ENCODE results near the gene EPB41L2.
"Not testable (repeated sequence)": the region's sequence is repeated elsewhere in the genome, so short reads cannot be mapped to it uniquely, and the experiment has no call there.

The EPB41L2 gene

GRCh38 chr6:131033631-131034030 lies 29.4 kb downstream of the EPB41L2 start:
- no peak for DNase-seq

- DNase-seq = no peak
These were observed 33.3 kb downstream of the EPB41L2 start for GRCh38 chr6:131029626-131030297.

GRCh38 chr6:131027326-131027725 lies 35.7 kb downstream of the EPB41L2 start:
- no peak for DNase-seq

GRCh38 chr6:131026243-131026642 lies 36.8 kb downstream of the EPB41L2 start:
- no peak for DNase-seq

- DNase-seq = no peak
These were observed 38.5 kb downstream of the EPB41L2 start for GRCh38 chr6:131024565-131024964.

GRCh38 chr6:131023834-131024504 lies 39.1 kb downstream of the EPB41L2 start:
- DNase-seq = no peak

- no peak for DNase-seq
These were observed 40.4 kb downstream of the EPB41L2 start for GRCh38 chr6:131022691-131023090.

- no peak for DNase-seq
These were observed 45.1 kb downstream of the EPB41L2 start for GRCh38 chr6:131017962-131018361.

- DNase-seq = no peak
These were observed 47.3 kb downstream of the EPB41L2 start for GRCh38 chr6:131015630-131016263.

GRCh38 chr6:131015025-131015591 lies 47.9 kb downstream of the EPB41L2 start:
- no peak for DNase-seq

- no peak for DNase-seq
These were observed 48.8 kb downstream of the EPB41L2 start for GRCh38 chr6:131014080-131014776.

- DNase-seq = no peak
These were observed 49.5 kb downstream of the EPB41L2 start for GRCh38 chr6:131013495-131013894.

GRCh38 chr6:131009790-131010189 lies 53.3 kb downstream of the EPB41L2 start:
- no peak for DNase-seq

GRCh38 chr6:131008965-131009364 lies 54.1 kb downstream of the EPB41L2 start:
- DNase-seq = not testable (repeated sequence)

GRCh38 chr6:131007964-131008363 lies 55.1 kb downstream of the EPB41L2 start:
- DNase-seq = not testable (repeated sequence)

- no peak for DNase-seq
These were observed 55.8 kb downstream of the EPB41L2 start for GRCh38 chr6:131007286-131007685.

- DNase-seq = no peak
These were observed 57.5 kb downstream of the EPB41L2 start for GRCh38 chr6:131005439-131006016.

- no peak for DNase-seq
These were observed 58.1 kb downstream of the EPB41L2 start for GRCh38 chr6:131004936-131005335.

- no peak for DNase-seq
These were observed 58.7 kb downstream of the EPB41L2 start for GRCh38 chr6:131004387-131004755.

- no peak for DNase-seq
These were observed 59.3 kb downstream of the EPB41L2 start for GRCh38 chr6:131003488-131004386.

- DNase-seq = no peak
These were observed 60.4 kb downstream of the EPB41L2 start for GRCh38 chr6:131002661-131002980.
